Body of pancreas (tissue), 4 donors: ENCODE measurements around the gene TRIM3. TPM values are rescaled to one million over a fixed set of nuclear protein-coding genes. Genes with fewer than 3 reads are reported as not detected.

Experiments used
- ATAC-seq: fragments of 150-250 bp; one replicate; pipeline ENCODE4 v1.9.1; 2016
- DNase-seq, 4 donors: peaks; one replicate each; pipeline ENCODE4 v3.0.0-alpha.2; 2019
- H3K27ac ChIP-seq, 4 donors: fragments of 200-600 bp; sonication (generic); 1 replicate in 3 of 4; 2 replicates in 1 of 4; pipeline versions ENCODE4 v1.5.1 to v1.6.1; 2016 to 2019; ENCODE audit warnings: mild to moderate bottlenecking in 1 of 4, mixed read lengths in 1 of 4, moderate library complexity in 1 of 4
- H3K27me3 ChIP-seq, 2 donors: fragments of 200-600 bp; sonication (generic); one replicate each; pipeline ENCODE4 v1.6.0; 2016; ENCODE audit warnings: mild to moderate bottlenecking in 1 of 2
- H3K36me3 ChIP-seq, 2 donors: fragments of 200-600 bp; sonication (generic); replicated peaks in 1 of 2; 2 replicates each; pipeline ENCODE4 v1.5.1; 2016; ENCODE audit warnings: low read depth in 2 of 2; ENCODE audit not compliant: insufficient read depth in 1 of 2
- H3K4me1 ChIP-seq: fragments of 200-600 bp; sonication (generic); one replicate; pipeline ENCODE4 v1.6.0; 2016
- H3K4me3 ChIP-seq, 2 donors: fragments of 200-600 bp; sonication (generic); 1 replicate in 1 of 2; 2 replicates in 1 of 2; pipeline ENCODE4 v1.5.1; 2016 to 2019
- H3K9me3 ChIP-seq, 3 donors: fragments of 200-600 bp; sonication (generic); 1 replicate in 2 of 3; 2 replicates in 1 of 3; pipeline ENCODE4 v1.5.1; 2016
- POLR2A ChIP-seq, 3 donors: fragments of 450-650 bp; IDR thresholded peaks; one replicate each; pipeline ENCODE4 v1.6.1; 2016; ENCODE audit warnings: antibody characterized with exemption in 3 of 3, mild to moderate bottlenecking in 2 of 3
- WGBS, 2 donors: methylation state at CpG; one replicate each; pipeline ENCODE4 v1.1.5; 2017; 5-methylcytosine and 5-hydroxymethylcytosine counted together
- intact Hi-C: fragments of 100-400 bp; cut with DNase I; formaldehyde crosslinking; loops from one replicate; pipeline ENCODE4 v1.15.1; 2023
- total RNA-seq, 2 donors: library from RNA; depleted of rRNA; stranded (reverse); fragments of >200 nt; gene quantifications; one replicate each; pipeline ENCODE4 v1.1.0, GENCODE V29; 2016
- TF ChIP-seq, protein P1 (sequence below), 7 experiments: fragments of 450-650 bp in 4 of 7; fragments of 200-600 bp in 3 of 7; sonication (generic) in 3 of 7; IDR thresholded peaks; one replicate each; pipeline ENCODE4 v1.5.1; 2016 to 2019; ENCODE audit warnings: antibody characterized with exemption in 7 of 7

The TRIM3 gene
- total RNA-seq, 2 donors from 2014 or later, result 22.1 to 24.9 TPM

DNA sequence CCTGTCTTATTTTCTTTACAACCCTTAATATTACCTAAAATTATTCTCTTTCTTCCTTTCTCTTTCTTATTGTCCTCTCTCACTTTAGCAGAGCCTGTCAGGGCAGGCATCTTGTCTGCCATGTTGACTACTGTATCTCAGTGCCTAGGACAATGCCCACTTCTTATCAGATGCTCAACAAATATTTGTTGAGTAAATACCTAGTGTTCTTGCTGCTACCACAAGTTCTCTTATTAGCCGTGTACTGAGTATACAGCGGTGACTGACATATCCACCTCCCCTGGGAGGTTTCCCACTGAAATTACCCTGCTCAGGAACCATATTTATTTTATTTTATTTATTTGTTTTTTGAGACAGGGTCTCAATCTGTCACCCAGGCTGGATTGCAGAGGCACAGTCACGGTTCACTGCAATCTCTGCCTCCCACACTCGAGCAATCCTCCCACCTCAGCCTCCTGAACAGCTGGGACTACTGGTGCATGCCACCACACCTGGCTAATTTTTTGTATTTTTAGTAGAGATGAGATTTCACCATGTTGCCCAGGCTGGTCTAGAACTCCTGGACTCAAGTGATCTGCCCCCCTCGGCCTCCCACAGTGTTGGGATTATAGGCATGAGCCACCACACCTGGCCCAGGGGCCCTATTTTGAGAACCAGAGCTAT lies 39.6 kb downstream of the TRIM3 start:
- no peak for ATAC-seq
- no peaks in the 10 kb centered on the region for H3K27me3 ChIP-seq
- intact Hi-C loops, result no loop called here
- H3K4me1 ChIP-seq, result no peaks in the 10 kb centered on the region
- H3K4me3 ChIP-seq, result no peak overlapping the region
- no peaks in the 10 kb centered on the region for H3K36me3 ChIP-seq
- TF ChIP-seq, protein P1, sequence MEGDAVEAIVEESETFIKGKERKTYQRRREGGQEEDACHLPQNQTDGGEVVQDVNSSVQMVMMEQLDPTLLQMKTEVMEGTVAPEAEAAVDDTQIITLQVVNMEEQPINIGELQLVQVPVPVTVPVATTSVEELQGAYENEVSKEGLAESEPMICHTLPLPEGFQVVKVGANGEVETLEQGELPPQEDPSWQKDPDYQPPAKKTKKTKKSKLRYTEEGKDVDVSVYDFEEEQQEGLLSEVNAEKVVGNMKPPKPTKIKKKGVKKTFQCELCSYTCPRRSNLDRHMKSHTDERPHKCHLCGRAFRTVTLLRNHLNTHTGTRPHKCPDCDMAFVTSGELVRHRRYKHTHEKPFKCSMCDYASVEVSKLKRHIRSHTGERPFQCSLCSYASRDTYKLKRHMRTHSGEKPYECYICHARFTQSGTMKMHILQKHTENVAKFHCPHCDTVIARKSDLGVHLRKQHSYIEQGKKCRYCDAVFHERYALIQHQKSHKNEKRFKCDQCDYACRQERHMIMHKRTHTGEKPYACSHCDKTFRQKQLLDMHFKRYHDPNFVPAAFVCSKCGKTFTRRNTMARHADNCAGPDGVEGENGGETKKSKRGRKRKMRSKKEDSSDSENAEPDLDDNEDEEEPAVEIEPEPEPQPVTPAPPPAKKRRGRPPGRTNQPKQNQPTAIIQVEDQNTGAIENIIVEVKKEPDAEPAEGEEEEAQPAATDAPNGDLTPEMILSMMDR (IDR thresholded peaks at IDR 0.05), result no peak
- no peak for TF ChIP-seq POLR2A (IDR thresholded peaks at IDR 0.05)
- no peaks in the 10 kb centered on the region for H3K9me3 ChIP-seq
- H3K27ac ChIP-seq, result no peak overlapping the region
- DNase-seq, result no peak
- 46 to 48% methylated on average over 4 to 5 of the region's 5 CpGs for WGBS, 2 donors

DNA sequence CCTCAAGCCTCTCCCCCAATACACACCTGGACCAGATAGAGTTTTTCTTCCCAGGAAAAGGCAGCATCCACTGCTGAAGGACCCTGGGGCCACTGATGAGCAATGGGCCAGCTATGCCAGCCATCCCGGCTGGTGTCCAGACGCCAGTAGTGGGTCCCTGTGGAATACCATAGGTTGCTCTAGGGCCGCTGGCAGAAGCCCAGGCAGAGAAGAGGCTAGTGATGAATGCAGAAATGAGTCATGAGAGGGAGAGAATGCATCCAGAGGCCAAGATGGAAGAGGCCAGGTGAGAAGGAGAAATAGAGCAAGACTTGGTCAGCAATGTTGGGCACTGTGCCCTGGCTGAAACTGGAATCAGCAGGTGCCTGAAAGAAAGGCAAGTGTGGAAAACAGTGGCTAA lies 41.9 kb downstream of the TRIM3 start:
- H3K9me3 ChIP-seq, result no peaks in the 10 kb centered on the region
- no peaks in the 10 kb centered on the region for H3K4me1 ChIP-seq
- no peak overlapping the region for H3K4me3 ChIP-seq
- no peaks in the 10 kb centered on the region for H3K27me3 ChIP-seq
- WGBS, 2 donors, result 84 to 94% methylated on average over 3 of the region's 3 CpGs
- ATAC-seq (no peak), DNase-seq (no peak)
- no peaks in the 10 kb centered on the region for H3K36me3 ChIP-seq
- intact Hi-C loops, result no loop called here
- H3K27ac ChIP-seq, result no peak overlapping the region
- no peak for TF ChIP-seq POLR2A (IDR thresholded peaks at IDR 0.05)
- TF ChIP-seq, protein P1 (IDR thresholded peaks at IDR 0.05), result no peak

DNA sequence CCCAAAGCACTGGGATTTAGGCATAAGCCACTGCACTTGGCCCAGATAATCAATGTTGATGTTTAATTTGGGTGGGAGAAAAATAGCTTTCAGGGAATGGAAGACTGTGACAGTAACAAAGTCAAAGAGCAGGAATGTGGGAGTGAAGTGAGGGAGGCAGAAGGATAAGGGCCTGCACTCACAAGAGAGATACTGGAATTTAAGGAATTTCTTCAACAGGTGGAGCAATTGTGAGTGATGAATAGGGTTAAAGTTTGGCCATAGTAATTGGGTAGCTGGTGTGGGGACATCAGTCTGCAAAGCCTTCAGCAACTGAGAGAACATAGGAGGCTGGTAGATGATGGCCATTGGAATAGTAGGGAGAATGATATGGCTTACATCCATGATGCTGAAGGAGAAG lies 46.2 kb downstream of the TRIM3 start:
- no peaks in the 10 kb centered on the region for H3K27me3 ChIP-seq
- intact Hi-C loops, result no loop called here

DNA sequence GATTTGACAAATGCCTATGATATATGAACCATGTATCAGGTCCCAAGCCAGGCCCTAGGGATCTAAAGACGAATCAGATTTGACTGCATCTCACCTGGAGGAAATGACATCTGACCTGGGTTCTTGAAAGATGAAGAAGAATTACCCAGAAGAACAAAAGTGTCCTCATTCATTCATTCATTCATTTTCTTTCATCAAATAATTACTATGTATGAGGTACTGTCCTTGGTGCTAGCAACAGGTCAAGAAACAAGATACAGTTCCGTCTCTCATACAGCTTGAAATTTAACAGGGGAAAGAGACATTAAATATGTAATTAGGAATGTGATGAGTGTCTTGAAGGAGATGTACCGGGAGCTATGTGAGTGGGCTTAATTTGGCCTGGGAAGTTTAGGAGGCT lies 53.1 kb downstream of the TRIM3 start:
- 87 to 91% methylated on average over 3 of the region's 3 CpGs for WGBS, 2 donors

More for the DNA sequence above, 46.2 kb downstream of the TRIM3 start:
- H3K36me3 ChIP-seq, result no peaks in the 10 kb centered on the region
- ATAC-seq (no peak), DNase-seq (no peak)
- H3K4me3 ChIP-seq, result no peak overlapping the region
- H3K4me1 ChIP-seq, result no peaks in the 10 kb centered on the region
- TF ChIP-seq, protein P1 (IDR thresholded peaks at IDR 0.05), result no peak
- TF ChIP-seq POLR2A (IDR thresholded peaks at IDR 0.05), result no peak
- no peak overlapping the region for H3K27ac ChIP-seq
- H3K9me3 ChIP-seq, result no peaks in the 10 kb centered on the region

More for the DNA sequence above, 53.1 kb downstream of the TRIM3 start:
- Histone ChIP-seq H3K4me3 (no peak overlapping the region), H3K27ac (no peak overlapping the region), H3K9me3 (no peaks in the 10 kb centered on the region), H3K4me1 (peaks cover 15% of the 10 kb centered on the region), H3K27me3 (no peaks in the 10 kb centered on the region), H3K36me3 (no peaks in the 10 kb centered on the region)
- no peak for DNase-seq
- TF ChIP-seq, protein P1 (IDR thresholded peaks at IDR 0.05), result no peak
- TF ChIP-seq POLR2A (IDR thresholded peaks at IDR 0.05), result no peak
- intact Hi-C loops, result no loop called here
- ATAC-seq, result no peak
